WTC11 (cell line): ENCODE measurements around the gene FAM228A. TPM values are rescaled to one million over a fixed set of nuclear protein-coding genes. Genes with fewer than 3 reads are reported as not detected.

Experiments used
- ATAC-seq: fragments of 200-7000 bp; cut with Tn5 transposase; 2 replicates; pipeline ENCODE4 v1.10.0; 2021; ENCODE audit warnings: mild to moderate bottlenecking, moderate library complexity
- CTCF ChIA-PET: fragments of 300-600 bp; sonication (Branson Sonifier 250); formaldehyde crosslinking; loops from one replicate; lab custom pipeline; 2021; ENCODE audit warnings: antibody characterized with exemption; lab: Charles Lee
- POLR2A ChIA-PET: fragments of 350-600 bp; sonication (Branson Sonifier 250); formaldehyde crosslinking; loops from one replicate; lab custom pipeline; 2021; ENCODE audit warnings: antibody characterized with exemption; lab: Charles Lee
- DNase-seq: peaks from one replicate; pipeline ENCODE4 v3.0.0; 2021; ENCODE audit warnings: low spot score
- H3K27ac Mint-ChIP-seq: 2 replicates; pipeline ENCODE4 v1.8.0; 2021; ENCODE audit warnings: mixed read lengths
- H3K27me3 Mint-ChIP-seq: 2 replicates; pipeline ENCODE4 v1.8.0; 2021; ENCODE audit warnings: low read depth, mild to moderate bottlenecking, moderate library complexity, mixed read lengths
- H3K36me3 Mint-ChIP-seq: 2 replicates; pipeline ENCODE4 v1.8.0; 2021; ENCODE audit warnings: mixed read lengths
- H3K4me1 Mint-ChIP-seq: 2 replicates; pipeline ENCODE4 v1.8.0; 2022; ENCODE audit warnings: mixed read lengths
- H3K4me3 Mint-ChIP-seq: 2 replicates; pipeline ENCODE4 v1.8.0; 2021; ENCODE audit warnings: mild to moderate bottlenecking, moderate library complexity, mixed read lengths
- H3K9me3 Mint-ChIP-seq: 2 replicates; pipeline ENCODE4 v1.8.0; 2021; ENCODE audit warnings: mixed read lengths
- AFF4 ChIP-seq: sonication (generic); formaldehyde crosslinking; IDR thresholded peaks from 2 replicates; pipeline ENCODE4 v1.8.1; 2023; ENCODE audit warnings: mild to moderate bottlenecking, missing genetic modification reagents, borderline replicate concordance
- ETV6 ChIP-seq: sonication (generic); formaldehyde crosslinking; IDR thresholded peaks from 2 replicates; pipeline ENCODE4 v1.8.1; 2022; ENCODE audit warnings: mild to moderate bottlenecking, missing genetic modification reagents
- FOXJ3 ChIP-seq: sonication (generic); formaldehyde crosslinking; IDR thresholded peaks from 2 replicates; pipeline ENCODE4 v1.9.0; 2021; ENCODE audit warnings: missing genetic modification reagents, mild to moderate bottlenecking, borderline replicate concordance
- FOXP1 ChIP-seq: sonication (generic); formaldehyde crosslinking; IDR thresholded peaks from 2 replicates; pipeline ENCODE4 v1.8.0; 2022; ENCODE audit warnings: missing genetic modification reagents, mild to moderate bottlenecking, moderate library complexity, borderline replicate concordance
- NR1H2 ChIP-seq: sonication (generic); formaldehyde crosslinking; IDR thresholded peaks from 2 replicates; pipeline ENCODE4 v1.9.0; 2021; ENCODE audit warnings: mild to moderate bottlenecking, moderate library complexity, missing genetic modification reagents
- RORB ChIP-seq: fragments of 250-450 bp; sonication (Bioruptor Pico); IDR thresholded peaks from 2 replicates; pipeline ENCODE4 v1.9.0; 2021; ENCODE audit warnings: mild to moderate bottlenecking
- SMAD3 ChIP-seq: sonication (generic); formaldehyde crosslinking; IDR thresholded peaks from 2 replicates; pipeline ENCODE4 v1.8.0; 2022; ENCODE audit warnings: missing genetic modification reagents, mild to moderate bottlenecking, borderline replicate concordance
- TP53 ChIP-seq: sonication (generic); formaldehyde crosslinking; IDR thresholded peaks from 2 replicates; pipeline ENCODE4 v1.8.1; 2023; ENCODE audit warnings: mild to moderate bottlenecking, missing genetic modification reagents
- ZNF317 ChIP-seq: sonication (generic); formaldehyde crosslinking; IDR thresholded peaks from 2 replicates; pipeline ENCODE4 v1.8.1; 2023; ENCODE audit warnings: low read depth, mild to moderate bottlenecking, moderate library complexity, missing genetic modification reagents, borderline replicate concordance
- ZNF396 ChIP-seq: fragments of 250-450 bp; sonication (Bioruptor Pico); IDR thresholded peaks from 2 replicates; pipeline ENCODE4 v1.8.0; 2021; ENCODE audit warnings: mild to moderate bottlenecking, moderate library complexity, borderline replicate concordance
- ZNF416 ChIP-seq: fragments of 250-450 bp; sonication (Bioruptor Pico); IDR thresholded peaks from 2 replicates; pipeline ENCODE4 v1.9.0; 2021; ENCODE audit warnings: mild to moderate bottlenecking, inconsistent platforms
- total RNA-seq: library from RNA; stranded (reverse); gene quantifications from 3 replicates; pipeline ENCODE4 v1.2.3, GENCODE V29; 2021
- TF ChIP-seq, protein P1 (sequence below): fragments of 250-450 bp; sonication (Bioruptor Pico); IDR thresholded peaks from 2 replicates; pipeline ENCODE4 v1.9.0; 2021; ENCODE audit warnings: mild to moderate bottlenecking
- TF ChIP-seq, protein P2 (sequence below): sonication (generic); formaldehyde crosslinking; IDR thresholded peaks from 2 replicates; pipeline ENCODE4 v1.8.1; 2022; ENCODE audit warnings: low read depth, missing genetic modification reagents, borderline replicate concordance

Gene FAM228A
- total RNA-seq, 1 experiment from 2014 or later = 0.09 TPM

DNA sequence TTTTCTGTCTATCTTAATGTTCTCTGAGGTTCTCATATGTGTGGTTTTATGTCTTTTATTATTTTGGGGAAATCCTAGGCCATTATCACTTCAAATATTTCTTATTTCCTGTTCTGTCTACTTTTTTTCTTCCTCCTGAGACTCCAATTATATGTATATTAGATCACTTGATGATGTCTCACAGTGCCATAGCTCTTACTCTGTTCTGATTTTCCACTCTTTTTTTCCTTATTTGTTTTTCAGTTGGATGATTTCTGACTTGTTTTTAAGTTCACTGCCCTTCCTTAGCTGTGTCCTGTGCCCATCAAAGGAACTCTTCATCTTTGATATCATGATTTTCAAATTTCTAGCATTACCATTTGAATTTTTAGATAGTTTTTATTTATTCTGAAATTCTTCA lies 27.5 kb upstream of the FAM228A start (continued):
- TF ChIP-seq AFF4 (CRISPR knock-in tag) (no peak), ZNF396 (CRISPR knock-in tag) (no peak), ZNF317 (no peak)

DNA sequence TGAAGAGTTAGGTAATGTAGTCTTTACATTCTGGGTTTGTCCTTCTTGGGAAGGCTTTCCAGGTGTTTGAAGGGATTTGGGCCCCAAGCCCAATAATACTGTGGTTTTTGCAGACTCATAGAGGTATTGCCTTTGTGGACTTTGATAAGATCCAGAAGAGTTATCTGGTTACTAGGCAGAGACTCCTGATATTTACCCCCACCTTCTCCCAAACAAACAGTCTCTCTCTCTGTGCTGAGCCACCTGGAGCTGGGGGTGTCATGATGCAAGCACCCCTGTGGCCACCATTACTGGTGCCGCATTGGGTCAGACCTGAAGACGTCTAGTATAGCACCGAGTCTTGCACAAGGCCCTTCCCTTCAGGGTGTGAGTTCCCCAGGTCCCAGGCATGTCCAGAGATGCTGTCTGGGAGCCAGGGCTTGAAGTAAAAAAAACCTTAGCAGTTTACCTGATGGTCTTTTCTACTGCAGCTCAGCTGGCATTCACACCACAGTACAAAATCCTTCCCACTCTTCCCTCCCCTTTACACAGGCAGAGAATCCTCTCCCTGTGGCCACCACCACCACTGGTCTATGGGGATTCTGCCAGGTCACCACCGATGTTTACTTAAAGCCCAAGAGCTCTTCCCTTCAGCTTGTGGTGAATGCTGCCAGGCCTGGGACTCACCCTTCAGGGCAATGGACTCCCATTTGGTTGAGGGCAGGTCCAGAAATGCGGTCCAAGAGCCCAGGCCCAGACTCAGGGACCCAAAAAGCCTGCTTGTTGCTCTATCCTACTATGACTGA lies 22.2 kb upstream of the FAM228A start:
- Mint-ChIP-seq H3K27ac (no peak overlapping the region), H3K27me3 (no peaks in the 10 kb centered on the region; the same call in 1 of the 2 replicates), H3K4me1 (no peaks in the 10 kb centered on the region), H3K9me3 (peaks cover 14% of the 10 kb centered on the region), H3K36me3 (peaks cover 10% of the 10 kb centered on the region), H3K4me3 (no peak overlapping the region)
- TF ChIP-seq ZNF416 (CRISPR knock-in tag) (no peak), FOXJ3 (no peak), TP53 (CRISPR knock-in tag) (no peak), SMAD3 (no peak)
- ChIA-PET POLR2A (interaction anchor here (1.1 kb wide), 1 partner anchor 11 kb away, joined by 3 read pairs; no protein-coding TSS in a partner anchor), CTCF (interaction anchor here (1.1 kb wide), 1 partner anchor 12 kb away, joined by 4 read pairs; no protein-coding TSS in a partner anchor)
- no peak for ATAC-seq
- no peak for DNase-seq

- ATAC-seq (no peak), DNase-seq (no peak)
- Mint-ChIP-seq H3K36me3 (peaks cover 3% of the 10 kb centered on the region; the same call in 1 of the 2 replicates), H3K4me1 (no peaks in the 10 kb centered on the region), H3K27ac (no peak overlapping the region), H3K9me3 (peaks cover 7% of the 10 kb centered on the region), H3K4me3 (no peak overlapping the region), H3K27me3 (no peaks in the 10 kb centered on the region)
- ChIA-PET CTCF (interaction anchor here (1.1 kb wide), 1 partner anchor 11 kb away, joined by 4 read pairs; no protein-coding TSS in a partner anchor), POLR2A (interaction anchor here (1.1 kb wide), 1 partner anchor 11 kb away, joined by 3 read pairs; no protein-coding TSS in a partner anchor)
- TF ChIP-seq, protein P1, sequence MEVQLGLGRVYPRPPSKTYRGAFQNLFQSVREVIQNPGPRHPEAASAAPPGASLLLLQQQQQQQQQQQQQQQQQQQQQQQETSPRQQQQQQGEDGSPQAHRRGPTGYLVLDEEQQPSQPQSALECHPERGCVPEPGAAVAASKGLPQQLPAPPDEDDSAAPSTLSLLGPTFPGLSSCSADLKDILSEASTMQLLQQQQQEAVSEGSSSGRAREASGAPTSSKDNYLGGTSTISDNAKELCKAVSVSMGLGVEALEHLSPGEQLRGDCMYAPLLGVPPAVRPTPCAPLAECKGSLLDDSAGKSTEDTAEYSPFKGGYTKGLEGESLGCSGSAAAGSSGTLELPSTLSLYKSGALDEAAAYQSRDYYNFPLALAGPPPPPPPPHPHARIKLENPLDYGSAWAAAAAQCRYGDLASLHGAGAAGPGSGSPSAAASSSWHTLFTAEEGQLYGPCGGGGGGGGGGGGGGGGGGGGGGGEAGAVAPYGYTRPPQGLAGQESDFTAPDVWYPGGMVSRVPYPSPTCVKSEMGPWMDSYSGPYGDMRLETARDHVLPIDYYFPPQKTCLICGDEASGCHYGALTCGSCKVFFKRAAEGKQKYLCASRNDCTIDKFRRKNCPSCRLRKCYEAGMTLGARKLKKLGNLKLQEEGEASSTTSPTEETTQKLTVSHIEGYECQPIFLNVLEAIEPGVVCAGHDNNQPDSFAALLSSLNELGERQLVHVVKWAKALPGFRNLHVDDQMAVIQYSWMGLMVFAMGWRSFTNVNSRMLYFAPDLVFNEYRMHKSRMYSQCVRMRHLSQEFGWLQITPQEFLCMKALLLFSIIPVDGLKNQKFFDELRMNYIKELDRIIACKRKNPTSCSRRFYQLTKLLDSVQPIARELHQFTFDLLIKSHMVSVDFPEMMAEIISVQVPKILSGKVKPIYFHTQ (CRISPR knock-in tag) = no peak
- TF ChIP-seq ETV6 = no peak
- TF ChIP-seq NR1H2 (CRISPR knock-in tag) = no peak
- no peak for TF ChIP-seq RORB (CRISPR knock-in tag)
- TF ChIP-seq FOXP1 (CRISPR knock-in tag) = no peak
Observed at GRCh38 chr2:24153478-24153877, 21.4 kb upstream of the FAM228A start.

GRCh38 chr2:24158131-24158530 lies 16.7 kb upstream of the FAM228A start:
- Mint-ChIP-seq H3K9me3 (peaks cover 25% of the 10 kb centered on the region), H3K36me3 (peaks cover 13% of the 10 kb centered on the region), H3K27me3 (no peaks in the 10 kb centered on the region; the same call in 1 of the 2 replicates), H3K4me3 (no peak overlapping the region), H3K27ac (no peak overlapping the region), H3K4me1 (no peaks in the 10 kb centered on the region)
- ChIA-PET POLR2A (no interaction called here), CTCF (no interaction called here)
- TF ChIP-seq, protein P2, sequence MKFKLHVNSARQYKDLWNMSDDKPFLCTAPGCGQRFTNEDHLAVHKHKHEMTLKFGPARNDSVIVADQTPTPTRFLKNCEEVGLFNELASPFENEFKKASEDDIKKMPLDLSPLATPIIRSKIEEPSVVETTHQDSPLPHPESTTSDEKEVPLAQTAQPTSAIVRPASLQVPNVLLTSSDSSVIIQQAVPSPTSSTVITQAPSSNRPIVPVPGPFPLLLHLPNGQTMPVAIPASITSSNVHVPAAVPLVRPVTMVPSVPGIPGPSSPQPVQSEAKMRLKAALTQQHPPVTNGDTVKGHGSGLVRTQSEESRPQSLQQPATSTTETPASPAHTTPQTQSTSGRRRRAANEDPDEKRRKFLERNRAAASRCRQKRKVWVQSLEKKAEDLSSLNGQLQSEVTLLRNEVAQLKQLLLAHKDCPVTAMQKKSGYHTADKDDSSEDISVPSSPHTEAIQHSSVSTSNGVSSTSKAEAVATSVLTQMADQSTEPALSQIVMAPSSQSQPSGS (CRISPR knock-in tag) = no peak
- ATAC-seq (no peak), DNase-seq (no peak)
